Measurements from ENCODE around the gene AGR2. TPM values are rescaled to one million over a fixed set of nuclear protein-coding genes. Genes with fewer than 3 reads are reported as not detected.
"Not testable (repeated sequence)": the region's sequence is repeated elsewhere in the genome, so short reads cannot be mapped to it uniquely, and the experiment has no call there.

AGR2 gene
- total RNA-seq, 1 donor from 2014 or later: 73.1 TPM

DNA sequence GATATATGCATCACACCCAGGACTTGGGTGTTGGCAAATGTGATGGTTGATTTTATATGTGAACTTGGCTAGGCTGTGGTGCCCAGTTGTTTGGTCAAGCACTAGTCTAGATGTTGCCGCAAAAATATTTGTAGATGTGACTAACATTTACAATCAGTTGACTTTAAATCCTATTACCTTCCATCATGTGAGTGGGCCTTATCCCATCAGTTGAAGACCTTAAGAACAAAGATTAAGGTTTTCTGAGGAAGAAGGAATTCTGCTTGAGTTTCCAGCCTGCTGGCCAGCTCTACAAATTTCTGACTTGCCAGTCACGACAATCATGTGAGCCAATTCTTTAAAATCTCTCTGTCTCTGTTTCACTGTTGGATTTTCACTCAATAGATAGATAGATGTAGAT lies 30.9 kb downstream of the AGR2 start:
- no peak for DNase-seq

DNA sequence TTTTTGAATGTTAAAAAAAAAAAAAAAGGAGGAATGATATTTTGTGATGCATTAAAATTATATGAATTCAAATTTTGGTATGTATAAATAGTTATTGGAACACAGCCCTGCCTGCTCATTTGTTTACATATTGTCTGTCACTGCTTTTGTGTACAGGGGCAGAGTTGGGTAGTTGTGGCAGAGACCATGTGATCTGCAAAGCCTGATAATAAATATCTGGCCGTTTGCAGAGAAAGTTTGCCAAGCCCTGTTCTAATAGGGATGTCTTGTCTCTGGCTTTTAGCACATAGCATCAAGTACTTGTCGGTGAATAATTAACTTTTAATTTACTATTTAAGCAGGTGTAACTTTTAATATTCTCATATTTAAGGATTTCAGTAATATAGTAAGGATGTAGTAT lies 31.5 kb downstream of the AGR2 start:
- DNase-seq: no peak

GRCh38 chr7:16770657-16771329 lies 34.0 kb downstream of the AGR2 start:
- DNase-seq: peak; percentile 52

DNA sequence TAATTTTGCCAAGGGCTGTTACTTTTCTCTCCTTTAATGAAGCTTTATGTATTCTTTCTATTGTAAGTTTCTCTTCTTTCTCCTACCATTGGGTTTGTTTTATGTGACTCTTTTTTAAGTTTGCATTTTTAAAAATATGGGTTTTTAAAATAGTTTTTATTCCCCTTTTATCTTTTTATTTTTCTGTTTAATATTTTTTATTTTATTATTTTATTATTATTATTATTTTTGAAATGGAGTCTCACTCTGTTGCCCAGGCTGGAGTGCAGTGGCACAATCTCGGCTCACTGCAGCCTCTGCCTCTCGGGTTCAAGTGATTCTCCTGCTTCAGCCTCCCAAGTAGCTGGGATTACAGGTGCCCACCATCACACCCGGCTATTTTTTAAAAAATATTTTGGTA lies 34.8 kb downstream of the AGR2 start:
- DNase-seq: not testable (repeated sequence)

GRCh38 chr7:16765436-16765859 lies 39.4 kb downstream of the AGR2 start:
- no peak for DNase-seq

DNA sequence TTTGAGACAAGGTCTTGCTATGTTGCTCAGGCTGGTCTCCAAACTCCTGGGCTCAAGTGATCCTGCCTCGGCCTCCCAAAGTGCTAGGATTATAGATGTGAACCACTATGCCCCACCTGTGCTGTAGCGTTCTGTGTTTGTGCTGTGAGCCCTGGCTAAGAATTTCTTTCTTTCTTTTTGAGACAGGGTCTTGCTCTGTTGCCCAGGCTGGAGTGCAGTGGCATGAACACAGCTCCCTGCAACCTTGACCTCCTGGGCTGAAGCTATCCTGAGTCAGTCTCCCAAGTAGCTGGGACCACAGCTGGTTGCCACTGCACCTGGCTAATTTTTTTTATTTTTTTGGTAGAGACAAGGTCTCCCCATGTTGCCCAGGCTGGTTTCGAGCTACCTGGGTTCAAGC lies 39.9 kb downstream of the AGR2 start:
- DNase-seq: no peak

GRCh38 chr7:16762177-16762576 lies 42.6 kb downstream of the AGR2 start:
- no peak for DNase-seq

GRCh38 chr7:16759840-16760239 lies 45.0 kb downstream of the AGR2 start:
- DNase-seq: no peak

DNA sequence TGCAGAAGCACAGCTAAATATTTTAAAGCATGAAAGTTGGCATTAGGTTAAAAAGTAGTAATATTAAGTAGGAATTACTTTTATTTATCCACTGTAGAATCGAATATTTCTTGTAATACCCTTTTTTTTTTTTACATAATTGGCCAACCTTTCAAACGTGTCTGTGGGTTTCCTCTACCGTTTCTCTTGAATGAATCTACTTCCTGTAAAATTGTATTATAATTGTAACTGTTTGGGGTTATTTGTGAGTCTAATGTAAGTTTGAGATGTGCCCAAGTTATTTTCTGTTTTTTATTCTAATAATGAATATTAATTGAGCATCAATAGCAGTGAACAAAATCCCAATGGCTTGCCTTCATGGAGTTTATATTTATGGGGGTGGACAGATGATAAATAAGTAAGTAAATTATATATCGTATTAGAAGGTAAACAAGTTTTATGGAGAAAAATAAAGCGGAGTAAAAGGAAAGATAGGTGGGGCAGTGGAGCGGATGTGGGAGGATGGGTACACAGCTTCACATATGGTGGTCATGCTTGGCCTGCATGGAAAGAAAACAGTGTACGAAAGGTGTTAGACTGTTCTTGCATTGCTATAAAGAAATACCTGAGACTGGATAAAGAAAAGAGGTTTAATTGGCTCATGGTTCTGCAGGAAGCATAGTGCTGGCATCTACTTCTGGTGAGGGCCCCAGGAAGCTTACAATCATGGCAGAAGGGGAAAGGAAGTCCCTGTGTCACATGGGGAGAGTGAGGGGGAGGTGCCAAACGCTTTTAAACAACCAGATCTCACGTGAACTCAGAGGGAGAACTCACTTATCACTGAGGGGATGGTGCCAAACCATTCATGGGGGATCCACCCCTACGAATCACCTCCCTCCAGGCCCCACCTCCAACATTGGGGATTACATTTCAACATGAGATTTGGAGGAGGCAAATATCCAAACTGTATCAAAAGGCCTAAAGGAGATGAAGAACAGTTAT lies 45.9 kb downstream of the AGR2 start:
- no peak for DNase-seq

GRCh38 chr7:16758036-16758435 lies 46.8 kb downstream of the AGR2 start:
- DNase-seq: no peak

- DNase-seq: peak; percentile 9
These were observed 49.4 kb downstream of the AGR2 start for GRCh38 chr7:16755397-16755796.

- peak; percentile 46 for DNase-seq
These were observed 49.9 kb downstream of the AGR2 start for GRCh38 chr7:16754856-16755317.

DNA sequence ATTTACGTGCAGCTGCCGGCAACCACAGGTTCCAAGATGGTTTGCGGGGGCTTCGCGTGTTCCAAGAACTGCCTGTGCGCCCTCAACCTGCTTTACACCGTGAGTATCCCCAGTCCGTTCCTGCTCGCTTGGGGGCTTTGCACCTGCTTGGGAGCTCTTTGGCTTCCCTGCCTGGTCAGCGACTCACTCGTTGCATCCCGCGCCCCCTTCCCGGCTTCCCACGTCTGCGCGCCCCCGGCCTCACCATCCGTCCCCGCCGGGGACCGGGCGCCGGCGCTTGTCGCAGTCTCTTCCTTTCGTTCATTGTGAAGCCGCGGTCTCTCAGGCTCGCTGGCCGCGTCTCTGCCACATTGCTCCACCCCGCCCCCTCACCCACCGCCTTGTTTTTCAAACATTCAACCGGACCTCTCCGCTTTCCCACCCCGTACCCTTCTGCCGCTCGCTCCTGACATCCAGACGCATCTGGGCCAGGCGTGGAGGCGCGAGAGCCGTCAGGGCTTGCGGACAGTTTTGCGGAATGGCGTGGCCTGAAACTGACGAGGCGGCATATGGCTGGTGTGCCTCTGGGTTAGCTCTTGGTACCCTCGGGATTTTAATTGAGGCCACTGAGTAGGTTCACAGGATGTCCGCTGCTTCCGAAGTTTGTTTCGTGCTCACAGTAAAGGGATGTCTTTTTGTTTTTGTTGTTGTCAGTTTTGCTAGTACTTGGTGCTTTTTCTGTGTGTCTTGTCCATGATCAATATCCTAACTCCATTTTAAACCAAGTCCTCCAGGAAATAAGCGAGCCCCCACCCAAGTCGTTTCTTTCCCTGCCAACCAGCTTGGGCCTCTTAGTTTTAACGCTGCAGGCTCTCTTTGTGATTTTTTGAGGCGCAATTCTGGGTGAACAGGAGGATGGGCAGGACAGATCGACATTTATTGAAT lies 50.6 kb downstream of the AGR2 start:
- DNase-seq: peak; percentile 59

- peak; percentile 88 for DNase-seq
These were observed 51.5 kb downstream of the AGR2 start, which contains the start of gene TSPAN13 for GRCh38 chr7:16753102-16753931. Gene TSPAN13 (plus strand): TSS chr7:16753755. CDS start chr7:16753968, 213 bp downstream.

DNA sequence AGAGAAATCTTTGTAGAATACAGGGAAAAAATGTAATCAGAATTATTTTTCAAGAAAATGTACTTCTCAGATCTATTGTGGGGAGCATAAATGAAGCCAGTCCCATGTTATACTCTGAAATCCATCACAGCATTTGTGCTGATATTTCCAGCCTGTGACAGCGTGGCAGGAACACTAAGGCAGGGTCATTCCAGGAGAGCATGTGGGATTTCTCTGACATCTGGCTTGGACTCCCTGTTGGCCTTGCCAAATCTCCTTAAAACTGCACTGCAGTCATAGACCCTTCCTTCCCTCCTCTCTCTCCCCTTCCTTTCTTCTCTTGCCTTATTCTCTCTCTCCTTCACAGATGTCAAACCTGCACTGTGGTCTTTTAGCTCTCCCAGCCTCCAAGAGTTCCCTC lies 57.7 kb downstream of the AGR2 start:
- DNase-seq: peak; percentile 43

DNA sequence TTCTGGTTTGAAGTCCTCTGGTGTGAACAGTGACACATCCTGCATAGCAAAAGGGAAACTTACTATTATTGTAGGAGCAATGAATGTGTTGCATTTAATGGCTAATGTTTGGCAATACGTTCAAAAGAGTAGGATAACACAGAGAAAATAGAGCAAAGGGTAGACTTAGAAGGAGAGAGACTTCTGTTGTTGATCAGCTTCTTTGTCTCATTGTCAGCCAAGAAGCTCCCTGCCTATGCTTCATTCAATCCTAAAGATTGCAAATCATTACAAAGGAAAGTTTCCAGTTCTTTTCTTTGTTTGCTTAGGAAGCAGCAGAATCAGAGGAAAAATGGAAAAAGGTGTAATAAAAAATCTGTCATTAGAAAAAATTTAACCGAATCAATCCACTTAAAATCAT lies 59.2 kb downstream of the AGR2 start:
- no peak for DNase-seq

DNA sequence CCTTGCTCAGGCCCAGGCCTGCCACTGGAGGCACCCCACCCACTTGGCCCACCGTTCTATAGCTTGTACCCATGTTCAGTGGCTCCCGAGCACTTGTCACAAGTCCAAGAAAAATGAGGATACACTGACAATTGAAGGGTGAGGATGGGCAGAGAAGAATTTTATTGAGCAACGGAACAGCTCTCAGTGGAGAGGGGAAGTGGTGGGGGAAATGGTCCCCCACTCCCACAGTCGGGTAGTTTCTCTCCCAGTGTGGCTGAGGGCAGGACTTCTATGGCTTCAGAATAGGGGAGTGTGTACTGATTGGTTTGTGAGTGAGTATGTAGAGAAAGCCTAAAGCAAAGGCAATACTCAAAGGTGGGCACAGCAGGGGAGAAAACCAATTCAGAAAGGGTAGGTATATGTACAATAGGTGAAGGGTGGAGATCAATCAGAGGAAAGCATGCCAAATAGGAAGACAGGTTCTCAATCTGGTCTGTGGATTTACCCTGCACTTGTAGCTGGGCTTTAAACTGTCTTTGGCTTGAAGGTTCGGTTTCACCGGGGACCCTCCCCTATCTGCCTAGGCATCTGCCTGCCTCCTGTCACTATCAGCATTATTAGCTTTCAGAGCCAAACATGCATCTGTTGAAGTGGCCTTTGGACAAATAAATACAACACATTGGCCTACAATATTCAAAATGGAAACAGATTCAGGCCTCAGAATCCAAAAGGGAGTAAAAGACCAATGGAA lies 60.1 kb downstream of the AGR2 start:
- no peak for DNase-seq

DNA sequence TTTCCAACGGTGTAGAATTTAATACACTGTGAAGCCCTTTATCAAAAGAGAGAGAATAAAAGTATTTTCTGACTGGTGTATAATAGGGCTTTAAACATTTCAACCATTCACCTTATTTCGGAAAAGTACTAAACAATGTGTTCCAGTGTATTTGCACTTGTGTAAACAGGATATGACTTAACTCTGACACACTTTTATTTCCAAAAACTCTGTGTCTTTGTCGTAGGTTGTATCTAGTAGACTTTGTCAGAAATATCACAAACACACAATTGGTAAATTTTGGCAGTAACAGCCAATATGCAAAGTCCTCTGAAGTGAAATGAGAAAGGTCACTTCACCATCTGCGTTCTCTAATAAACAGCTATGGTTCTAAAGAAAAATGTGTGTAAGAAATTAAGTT lies 61.6 kb downstream of the AGR2 start:
- DNase-seq: no peak

GRCh38 chr7:16742547-16742946 lies 62.3 kb downstream of the AGR2 start:
- DNase-seq: no peak
